ENCODE results near the gene OR7G3.

OR7G3 gene

DNA sequence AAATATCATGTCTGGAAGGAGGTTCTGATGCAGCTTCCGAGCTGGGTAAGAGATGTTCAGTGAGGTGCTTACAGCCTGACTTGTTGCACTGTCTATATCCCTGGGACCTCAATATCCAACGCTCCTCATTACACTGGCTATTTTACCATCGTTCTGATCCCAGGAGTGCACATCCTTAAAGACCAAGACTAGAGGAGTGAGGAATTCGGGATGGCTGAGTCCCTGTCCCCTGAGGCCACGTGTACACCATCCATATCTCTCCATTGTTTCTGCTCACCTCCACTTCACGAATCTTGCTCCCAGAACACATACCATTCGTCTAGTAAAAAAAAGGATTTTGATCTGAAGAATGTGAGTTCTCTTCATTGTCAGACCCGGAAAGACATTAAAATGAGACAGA, 19.4 kb downstream of the OR7G3 start, which contains the start of gene OR7G2:
Gene OR7G2, minus strand, starts transcription at position 101 of the 400 bp plus-strand sequence. CDS start 4,232 bp downstream, outside the sequence.
- no peak for DNase-seq (ENCODE audit: low read depth)

GRCh38 chr19:9086761-9087160, 40.0 kb downstream of the OR7G3 start, which contains the start of gene OR1M1:
OR1M1 (plus strand) TSS chr19:9087061; CDS start chr19:9093245, 6,184 bp downstream.
- DNase-seq (ENCODE audit: low read depth), result no peak

GRCh38 chr19:9078651-9079050, 48.1 kb downstream of the OR7G3 start:
- no peak for DNase-seq (ENCODE audit: low read depth)

DNA sequence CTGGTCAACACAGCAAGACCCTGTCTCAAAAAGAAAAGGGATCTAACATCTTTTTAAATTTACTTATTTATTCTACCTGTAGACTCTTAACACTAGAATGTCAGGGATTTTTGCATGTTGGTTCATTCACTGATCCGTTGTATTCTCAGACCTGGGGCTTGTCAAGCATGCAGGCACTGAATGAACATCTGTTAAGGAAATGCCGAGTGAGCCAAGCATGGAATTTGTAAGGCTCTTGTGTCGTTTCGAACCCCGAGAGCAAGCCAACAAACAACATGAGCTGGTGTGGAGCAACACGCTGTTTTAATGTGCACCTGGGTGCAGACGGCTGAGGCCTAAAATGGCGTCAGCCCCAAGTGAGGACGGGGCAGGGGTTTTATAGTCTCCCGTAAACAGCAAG, 49.8 kb downstream of the OR7G3 start:
- DNase-seq (ENCODE audit: low read depth), result no peak

Measured in stimulated activated CD8-positive, alpha-beta memory T cell treated with anti-CD3 and anti-CD28 coated beads, Interleukin-15, amount 100 ng/mL, for 24 hours (primary cell).